GM18519 (cell line): Measurements from ENCODE around the gene SLC6A1.

Source experiments
- ATAC-seq: cut with Tn5 transposase; IDR thresholded peaks from one replicate; pipeline ENCODE4 v1.9.1; 2021; ENCODE audit warnings: mild to moderate bottlenecking, moderate library complexity; ENCODE audit not compliant: unreplicated experiment, low FRiP score

SLC6A1 gene

GRCh38 chr3:10992943-10993728, 588 bp downstream of the SLC6A1 start:
- no peak for ATAC-seq

GRCh38 chr3:10993729-10994065, 1.1 kb downstream of the SLC6A1 start:
- ATAC-seq = no peak

- ATAC-seq = no peak
Measured at GRCh38 chr3:10994306-10994705, 1.8 kb downstream of the SLC6A1 start.

- no peak for ATAC-seq
Measured at GRCh38 chr3:10995871-10996270, 3.3 kb downstream of the SLC6A1 start.

GRCh38 chr3:10996345-10997013, 3.9 kb downstream of the SLC6A1 start:
- ATAC-seq = no peak

GRCh38 chr3:10997196-10997595, 4.6 kb downstream of the SLC6A1 start:
- no peak for ATAC-seq

GRCh38 chr3:10998542-10998941, 6.0 kb downstream of the SLC6A1 start:
- ATAC-seq = no peak

GRCh38 chr3:10999221-11000107, 6.9 kb downstream of the SLC6A1 start:
- ATAC-seq = no peak

- no peak for ATAC-seq
Measured at GRCh38 chr3:11000528-11000927, 8.0 kb downstream of the SLC6A1 start.

- ATAC-seq = no peak
Measured at GRCh38 chr3:11001020-11001657, 8.6 kb downstream of the SLC6A1 start.

GRCh38 chr3:11001658-11002021, 9.1 kb downstream of the SLC6A1 start:
- no peak for ATAC-seq

GRCh38 chr3:11002371-11002807, 9.8 kb downstream of the SLC6A1 start:
- ATAC-seq = no peak

- ATAC-seq = no peak
Measured at GRCh38 chr3:11004563-11004962, 12.0 kb downstream of the SLC6A1 start.

- no peak for ATAC-seq
Measured at GRCh38 chr3:11005686-11006256, 13.2 kb downstream of the SLC6A1 start.

- ATAC-seq = no peak
Measured at GRCh38 chr3:11006986-11007933, 14.7 kb downstream of the SLC6A1 start.

GRCh38 chr3:11009898-11010297, 17.4 kb downstream of the SLC6A1 start:
- no peak for ATAC-seq

GRCh38 chr3:11010426-11011165, 18.0 kb downstream of the SLC6A1 start:
- ATAC-seq = no peak

- no peak for ATAC-seq
Measured at GRCh38 chr3:11014253-11014652, 21.7 kb downstream of the SLC6A1 start.

- ATAC-seq = no peak
Measured at GRCh38 chr3:11014752-11015151, 22.2 kb downstream of the SLC6A1 start.
